NOMO-1 (cell line): ENCODE results near the gene DNAJB5.
"Not testable (repeated sequence)": the region's sequence is repeated elsewhere in the genome, so short reads cannot be mapped to it uniquely, and the experiment has no call there.

Experiments
- DNase-seq, 2 experiments: peaks; one replicate each; lab custom pipeline; 2025; ENCODE audit not compliant: unreplicated experiment in 2 of 2; lab: John Stamatoyannopoulos, UW

Gene DNAJB5

GRCh38 chr9:34989003-34989945 lies at the start of gene DNAJB5:
TSS of gene DNAJB5 (plus strand) at chr9:34989745. CDS start at chr9:34990631, 886 bp downstream.
- DNase-seq: peak; percentile 100

DNA sequence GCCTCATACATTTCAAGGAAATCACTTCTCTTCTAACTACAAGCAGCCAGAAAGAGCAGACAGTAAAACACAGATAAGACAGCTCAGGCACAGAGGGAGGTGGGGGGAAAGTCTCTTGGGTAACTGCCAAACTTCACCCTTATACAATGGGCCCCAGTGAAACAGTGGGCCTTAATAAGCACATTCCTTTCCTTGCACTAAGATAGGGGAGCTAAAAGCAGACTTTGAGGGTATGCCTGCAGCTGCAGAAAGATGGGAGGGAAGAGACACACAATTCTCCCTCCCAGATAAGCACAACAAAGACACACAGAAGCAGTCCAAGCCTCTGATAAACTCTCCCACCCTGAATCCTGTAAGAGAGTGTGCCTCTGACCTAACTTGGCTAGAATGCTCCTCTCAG lies 49.6 kb upstream of the DNAJB5 start:
- DNase-seq: not testable (repeated sequence)

DNA sequence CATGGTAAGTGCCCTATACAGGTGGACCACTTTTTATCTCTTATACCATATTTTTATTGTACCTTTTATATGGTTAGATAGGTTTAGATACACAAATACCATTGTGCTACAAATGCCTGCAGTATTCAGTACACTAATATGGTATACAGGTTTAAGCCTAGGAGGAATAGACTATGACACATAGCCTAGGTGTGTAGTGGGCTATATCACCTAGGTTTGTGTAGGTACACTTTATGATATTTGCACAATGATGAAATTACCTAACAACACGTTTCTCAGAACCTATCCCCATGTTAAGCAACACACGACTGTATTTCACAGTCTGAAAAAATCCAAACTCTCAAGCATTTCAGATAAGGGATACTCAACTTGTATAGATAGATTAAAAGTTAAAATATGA lies 41.1 kb upstream of the DNAJB5 start:
- no peak for DNase-seq

DNA sequence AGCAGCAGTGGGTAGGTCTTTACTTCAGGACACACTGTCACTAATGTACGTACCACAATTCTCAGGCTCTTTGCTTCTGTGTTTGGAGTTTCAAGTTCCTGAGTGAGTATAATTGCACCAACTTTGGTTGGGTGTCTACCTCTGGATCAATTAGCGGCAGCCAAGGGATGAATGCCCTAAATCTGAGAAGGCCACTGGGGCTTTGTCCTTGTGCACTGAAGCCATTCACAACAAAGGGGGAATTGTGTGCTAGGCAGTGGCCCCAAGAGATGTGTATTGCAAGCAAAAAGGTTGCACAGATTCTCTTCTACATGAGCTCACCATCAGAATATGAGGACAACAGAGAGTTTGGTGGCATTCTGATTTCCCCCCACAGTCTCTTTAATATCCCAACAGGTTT lies 35.3 kb upstream of the DNAJB5 start:
- no peak for DNase-seq

DNA sequence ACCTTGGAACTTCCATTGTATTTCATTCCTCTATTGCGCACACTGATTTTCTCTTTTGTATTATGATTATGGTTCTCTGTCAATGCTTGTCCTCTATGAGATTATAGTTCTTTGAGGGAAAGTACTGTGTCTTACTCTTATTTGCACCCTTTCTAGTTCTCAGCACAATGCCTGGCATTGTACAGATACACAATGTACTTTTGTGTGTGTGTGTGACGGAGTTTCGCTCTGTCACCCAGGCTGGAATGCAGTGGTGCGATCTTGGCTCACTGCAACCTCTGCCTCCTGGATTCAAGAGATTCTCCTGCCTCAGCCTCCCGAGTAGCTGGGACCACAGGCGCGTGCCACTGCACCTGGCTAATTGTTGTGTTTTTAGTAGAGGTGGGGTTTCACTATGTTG lies 33.5 kb upstream of the DNAJB5 start:
- not testable (repeated sequence) for DNase-seq

GRCh38 chr9:34956648-34957047 lies 32.9 kb upstream of the DNAJB5 start:
- peak; percentile 39 to 65 for DNase-seq

GRCh38 chr9:34957492-34958410 lies 31.8 kb upstream of the DNAJB5 start, which contains the start of gene PHF24:
TSS of gene PHF24 (plus strand) at chr9:34958285. CDS start at chr9:34971299, 13,014 bp downstream.
- peak; percentile 11 to 42 for DNase-seq

GRCh38 chr9:34958411-34958982 lies 31.0 kb upstream of the DNAJB5 start:
- no peak for DNase-seq

DNA sequence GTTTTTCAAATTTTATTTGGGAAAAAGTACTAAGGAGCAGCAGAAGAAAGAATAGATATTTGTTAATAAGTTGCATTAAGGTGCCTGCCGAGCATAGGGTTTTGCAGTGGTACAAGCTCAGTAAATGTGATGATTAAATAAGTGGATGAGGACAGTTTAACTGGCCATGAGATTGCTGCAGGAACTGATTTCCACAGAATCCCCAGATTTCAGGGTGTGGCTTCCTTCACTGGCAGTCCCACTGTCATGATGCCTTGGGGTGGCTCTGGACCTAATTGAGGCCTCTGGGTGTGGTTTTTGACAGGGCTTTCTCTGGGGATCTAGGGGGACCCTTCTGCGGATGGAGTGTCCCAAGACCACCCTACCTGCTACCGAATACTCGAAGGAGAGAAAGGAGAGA lies 30.1 kb upstream of the DNAJB5 start:
- no peak for DNase-seq

DNA sequence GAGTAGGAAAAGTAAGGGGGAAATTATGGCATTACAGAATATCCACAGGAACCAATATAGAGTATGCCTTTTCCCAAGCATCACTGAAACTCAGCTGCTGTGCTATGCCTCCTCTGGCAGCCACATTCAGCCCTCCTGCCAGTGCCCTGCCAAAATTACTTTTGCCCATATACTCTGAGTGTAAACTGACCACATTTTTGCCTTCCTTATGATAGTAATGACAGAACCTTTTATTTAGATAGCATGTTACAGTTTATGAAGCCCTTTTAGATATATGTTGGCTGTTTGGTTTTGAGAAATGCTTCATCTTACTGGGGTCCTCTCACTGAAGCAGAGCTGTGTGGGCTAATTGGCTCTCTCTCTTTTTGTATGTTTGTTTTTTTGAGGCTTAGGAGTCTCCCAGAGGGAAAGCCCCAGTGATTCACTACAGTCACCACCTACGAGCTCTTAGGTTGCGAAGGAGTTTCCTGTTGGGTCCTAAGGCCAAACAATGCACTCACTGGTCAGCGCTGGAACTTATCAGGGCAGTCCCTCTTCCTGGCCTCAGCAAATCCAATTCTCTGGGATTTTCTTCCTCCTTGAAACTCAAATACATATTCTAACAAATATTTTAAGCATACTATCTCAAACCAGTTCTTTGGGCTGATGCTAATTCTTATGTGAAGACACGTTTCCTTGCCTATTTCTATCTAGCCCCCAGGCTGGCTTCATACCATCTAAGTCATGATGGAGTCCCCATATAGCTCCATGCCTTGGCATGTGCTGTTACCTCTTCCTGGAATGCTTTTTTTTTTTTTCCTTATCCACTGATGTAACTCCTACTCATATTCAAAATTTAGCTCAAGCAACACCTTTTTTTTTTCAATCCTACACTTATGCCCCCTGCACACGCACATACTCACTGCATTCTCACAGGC lies 27.7 kb upstream of the DNAJB5 start:
- no peak for DNase-seq

- no peak for DNase-seq
Observed at GRCh38 chr9:34962546-34962945, 27.0 kb upstream of the DNAJB5 start.

- DNase-seq: no peak
Observed at GRCh38 chr9:34963552-34963951, 26.0 kb upstream of the DNAJB5 start.

DNA sequence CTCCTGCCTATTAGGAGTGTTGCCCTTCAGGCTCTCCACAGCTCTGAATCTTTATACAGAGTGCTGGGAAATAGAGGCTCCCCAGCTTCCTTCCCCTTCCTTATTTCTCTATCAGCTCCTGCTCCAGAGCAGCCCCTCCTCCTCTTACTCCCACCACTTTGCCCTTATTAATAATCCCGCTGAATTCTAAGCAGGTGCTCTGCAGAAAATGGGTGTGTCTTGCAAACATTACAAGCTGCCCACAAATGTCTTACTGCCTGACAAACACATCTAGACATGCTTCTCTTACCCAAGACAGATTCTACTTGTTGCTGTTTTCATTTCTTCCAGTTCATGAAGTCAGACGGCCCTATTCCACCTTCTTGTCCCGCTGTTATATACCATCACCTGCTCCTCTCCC lies 25.1 kb upstream of the DNAJB5 start:
- no peak for DNase-seq

DNA sequence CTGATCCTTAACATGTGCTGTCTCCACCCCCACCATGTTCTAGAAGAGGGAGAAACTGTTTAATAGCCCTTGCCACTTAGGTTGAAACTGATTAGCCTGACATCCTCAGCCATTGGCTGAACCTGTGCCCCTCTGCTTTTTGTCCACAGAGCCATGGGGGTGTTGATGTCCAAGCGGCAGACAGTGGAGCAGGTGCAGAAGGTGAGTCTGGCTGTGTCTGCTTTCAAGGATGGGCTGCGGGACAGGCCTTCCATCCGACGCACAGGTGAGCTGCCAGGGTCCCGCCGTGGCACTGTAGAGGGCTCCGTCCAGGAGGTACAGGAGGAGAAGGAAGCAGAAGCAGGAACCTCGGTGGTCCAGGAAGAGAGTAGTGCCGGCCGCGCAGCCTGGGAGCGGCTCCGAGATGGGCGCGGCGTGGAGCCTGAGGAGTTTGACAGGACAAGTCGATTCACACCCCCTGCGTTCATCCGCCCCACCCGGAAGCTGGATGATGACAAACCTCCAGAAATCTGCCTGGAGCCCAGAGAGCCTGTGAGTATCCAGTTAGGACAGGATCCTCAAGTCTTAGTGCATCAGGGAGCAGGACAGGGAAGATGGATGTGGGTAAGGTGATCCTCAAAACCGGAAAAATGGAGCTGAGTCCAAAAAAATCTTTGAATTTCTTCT lies 18.3 kb upstream of the DNAJB5 start:
- no peak for DNase-seq

DNA sequence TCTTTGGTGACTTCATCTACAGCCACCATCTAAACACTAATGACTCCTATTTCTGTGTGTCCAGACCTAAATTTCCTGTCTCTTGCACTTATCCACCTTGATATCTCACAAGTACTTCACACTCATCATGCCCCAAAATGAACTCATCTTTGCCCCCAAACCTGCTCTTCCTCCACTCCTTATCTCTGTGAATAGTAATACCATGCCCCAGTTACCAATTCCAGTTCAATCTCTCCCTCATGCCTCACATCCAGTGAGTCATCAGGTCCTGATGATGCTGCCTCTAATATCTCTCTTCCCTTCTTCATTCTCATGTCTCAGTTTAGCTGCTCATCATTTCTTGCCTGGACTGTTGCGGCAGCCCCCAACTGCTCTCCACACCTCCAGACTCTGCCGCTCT lies 14.9 kb upstream of the DNAJB5 start:
- no peak for DNase-seq

DNA sequence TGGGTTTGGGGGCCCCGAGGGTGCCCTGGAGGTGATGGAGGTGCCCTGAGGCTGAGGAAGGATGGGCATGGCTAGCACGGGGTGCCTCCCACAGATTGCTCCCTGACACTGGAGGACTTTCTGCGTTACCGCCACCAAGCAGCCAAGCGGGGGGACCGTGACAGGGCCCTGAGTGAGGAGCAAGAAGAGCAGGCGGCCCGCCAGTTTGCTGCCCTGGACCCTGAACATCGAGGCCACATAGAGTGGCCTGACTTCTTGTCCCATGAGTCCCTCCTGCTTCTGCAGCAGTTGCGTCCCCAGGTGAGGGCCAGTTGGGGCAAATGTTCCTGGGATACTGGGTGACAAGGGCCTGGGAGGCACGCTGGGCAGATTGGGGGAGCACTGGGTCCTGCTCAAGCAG lies 13.1 kb upstream of the DNAJB5 start:
- DNase-seq: no peak

DNA sequence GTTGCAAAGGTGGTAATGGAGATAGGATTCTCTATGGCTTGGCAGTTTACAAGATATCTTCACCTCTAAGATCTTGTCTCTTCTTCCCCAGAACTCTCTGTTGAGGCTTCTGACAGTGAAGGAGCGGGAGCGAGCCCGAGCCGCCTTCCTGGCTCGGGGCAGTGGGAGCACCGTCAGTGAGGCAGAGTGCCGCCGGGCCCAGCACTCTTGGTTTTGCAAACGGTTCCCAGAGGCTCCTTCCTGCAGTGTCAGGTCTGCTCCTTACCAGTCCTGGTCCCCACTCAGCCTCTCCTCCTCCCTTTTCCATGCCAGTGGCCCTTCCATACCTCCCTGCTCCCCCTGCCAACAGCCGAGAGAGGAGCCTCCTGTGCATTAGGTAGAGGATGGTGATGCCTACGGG lies 12.6 kb upstream of the DNAJB5 start:
- DNase-seq: no peak

GRCh38 chr9:34980181-34980761 lies 9.3 kb upstream of the DNAJB5 start:
- DNase-seq: no peak

DNA sequence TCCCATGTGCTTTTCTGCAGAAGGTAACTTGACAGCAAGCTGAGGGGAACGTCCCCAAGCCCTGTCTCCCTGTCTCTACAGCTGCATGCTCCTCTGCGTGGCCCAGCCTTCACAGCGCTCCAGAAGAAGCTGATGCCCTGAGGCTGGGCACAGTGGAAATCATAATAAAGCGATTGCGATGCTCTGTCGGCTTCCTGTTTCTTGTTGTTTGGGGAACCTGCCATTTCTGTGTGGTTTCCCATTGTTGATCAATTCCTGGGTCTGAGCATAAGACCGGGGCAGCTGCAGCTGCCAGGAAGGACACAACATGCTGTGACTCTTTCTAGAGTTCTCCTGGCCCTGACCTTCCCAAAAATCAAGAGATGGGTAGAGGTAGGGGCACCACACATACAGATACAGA lies 7.2 kb upstream of the DNAJB5 start:
- peak; percentile 75 to 94 for DNase-seq
